BLaER1 treated with 17β-estradiol and CSF1 and Interleukin-3, amounts not matched to agents 10 nM and 100 nM (cell line): ENCODE data around the gene PHOX2A.

Experiments used
- H3K27ac ChIP-seq, 11 experiments: shearing (Covaris generic); formaldehyde crosslinking; 2 replicates each; pipeline ENCODE4 v1.8.1; 2022
- H3K27me3 ChIP-seq, 11 experiments: shearing (Covaris generic); formaldehyde crosslinking; 2 replicates each; pipeline ENCODE4 v1.8.1; 2022
- H3K36me3 ChIP-seq, 11 experiments: shearing (Covaris generic); formaldehyde crosslinking; 2 replicates each; pipeline ENCODE4 v1.8.1; 2022
- H3K4me1 ChIP-seq, 10 experiments: shearing (Covaris generic); formaldehyde crosslinking; 2 replicates each; pipeline ENCODE4 v1.8.1; 2022
- H3K4me2 ChIP-seq, 11 experiments: shearing (Covaris generic); formaldehyde crosslinking; 2 replicates each; pipeline ENCODE4 v1.8.1; 2022
- H3K4me3 ChIP-seq, 10 experiments: shearing (Covaris generic); formaldehyde crosslinking; 2 replicates each; pipeline ENCODE4 v1.8.1; 2022
- H3K9ac ChIP-seq, 11 experiments: shearing (Covaris generic); formaldehyde crosslinking; 2 replicates each; pipeline ENCODE4 v1.8.1; 2022
- H3K9me3 ChIP-seq, 11 experiments: shearing (Covaris generic); formaldehyde crosslinking; replicated peaks in 1 of 11; 2 replicates each; pipeline ENCODE4 v1.8.1; 2022
- H4K20me1 ChIP-seq, 11 experiments: shearing (Covaris generic); formaldehyde crosslinking; 2 replicates each; pipeline ENCODE4 v1.8.1; 2022
- Cebpa-rat ChIP-seq, 11 experiments: shearing (Covaris generic); IDR thresholded peaks; 2 replicates each; pipeline ENCODE4 v1.8.1; 2022

Gene PHOX2A

DNA sequence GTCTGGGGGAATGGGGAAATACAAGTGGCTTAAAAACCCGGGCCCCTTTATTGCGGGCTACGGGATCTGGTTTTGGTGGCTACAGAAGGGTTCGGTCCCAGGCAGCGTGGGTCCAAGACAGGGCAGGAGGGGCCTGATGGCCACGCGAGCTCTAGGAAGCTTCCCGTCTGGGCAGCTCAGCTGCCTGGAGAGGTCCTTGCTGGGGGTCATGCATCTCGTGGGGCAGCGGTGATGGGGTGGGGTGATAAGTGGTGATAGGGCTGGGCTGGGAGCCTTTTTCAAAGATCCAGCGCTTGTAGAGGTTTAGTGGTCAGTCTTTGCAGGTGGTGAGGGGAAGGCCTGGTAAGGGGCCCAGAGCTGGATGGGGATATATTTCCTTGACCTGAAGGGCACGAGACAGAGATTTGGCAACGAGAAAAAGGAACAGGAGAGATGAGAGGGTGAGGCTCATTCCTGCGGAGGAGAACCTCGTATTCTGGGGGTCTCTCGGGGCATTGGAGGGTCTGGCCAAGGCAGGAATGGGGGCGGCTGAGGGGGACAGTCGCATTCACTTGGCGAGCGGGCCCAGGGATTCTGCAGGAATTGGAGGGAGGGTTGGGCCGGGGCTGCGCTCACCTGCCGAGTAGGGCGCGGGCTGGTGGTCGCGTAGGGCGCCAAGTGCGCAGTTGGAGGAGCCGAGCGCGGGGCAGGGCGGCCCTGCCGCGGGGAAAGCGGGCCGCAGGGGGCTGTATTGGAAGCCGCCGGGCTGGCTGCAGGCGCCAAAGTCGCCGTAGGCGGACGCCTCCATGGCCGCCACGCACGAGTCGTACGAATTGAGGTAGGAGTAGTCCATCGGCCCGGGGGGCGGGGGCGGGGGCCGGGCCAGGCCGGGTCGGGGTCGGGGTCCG lies 560 bp downstream of the PHOX2A start:
- peaks cover 5 to 32% (median 23%) of the 10 kb centered on the region in 11 experiments; a peak in 20 of 22 replicates for H4K20me1 ChIP-seq
- H3K27me3 ChIP-seq: peaks cover 85 to 98% (median 94%) of the 10 kb centered on the region in 11 experiments
- no peak for TF ChIP-seq Cebpa-rat (IDR thresholded peaks at IDR 0.05)
- H3K9ac ChIP-seq: no peak overlapping the region
- peaks cover 20 to 24% (median 22%) of the 10 kb centered on the region in 10 experiments for H3K4me1 ChIP-seq
- H3K36me3 ChIP-seq: peaks cover 3 to 9% (median 5%) of the 10 kb centered on the region in 11 experiments; a peak in 21 of 22 replicates
- H3K4me3 ChIP-seq: peak overlapping the region in 2 of 10 experiments; percentile 19 to 22; a peak in 2 of 20 replicates
- no peak overlapping the region for H3K27ac ChIP-seq
- H3K9me3 ChIP-seq: peaks cover 17 to 38% (median 30%) of the 10 kb centered on the region in 11 experiments
- H3K4me2 ChIP-seq: no peak overlapping the region

DNA sequence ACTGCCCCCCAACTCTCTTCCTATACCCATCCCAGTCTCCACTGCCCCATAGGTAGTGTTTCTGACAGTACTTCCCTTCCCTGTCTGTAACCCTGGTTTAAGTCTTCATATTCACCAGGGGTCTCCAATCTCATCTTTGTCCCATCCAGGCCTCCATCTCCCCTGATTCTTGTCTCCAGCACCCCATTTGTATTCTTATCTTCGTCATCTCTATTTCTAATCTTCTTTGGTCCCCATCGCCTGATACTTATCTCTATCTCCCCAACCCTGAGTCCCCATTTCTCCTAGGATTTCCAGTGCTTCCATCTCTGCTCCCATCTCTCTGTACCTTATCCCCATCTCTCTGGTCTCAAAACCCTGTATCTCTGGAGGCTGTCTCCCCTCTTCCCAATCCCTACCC lies 1.8 kb downstream of the PHOX2A start:
- TF ChIP-seq Cebpa-rat (IDR thresholded peaks at IDR 0.05): no peak
- H3K27ac ChIP-seq: no peak overlapping the region
- no peak overlapping the region for H3K4me3 ChIP-seq
- H3K9me3 ChIP-seq: peaks cover 17 to 38% (median 30%) of the 10 kb centered on the region in 11 experiments
- no peak overlapping the region for H3K4me2 ChIP-seq
- peaks cover 22 to 33% (median 24%) of the 10 kb centered on the region in 10 experiments for H3K4me1 ChIP-seq
- no peak overlapping the region for H3K9ac ChIP-seq
- peaks cover 18 to 44% (median 36%) of the 10 kb centered on the region in 11 experiments for H4K20me1 ChIP-seq
- peaks cover 89 to 100% (median 99%) of the 10 kb centered on the region in 11 experiments for H3K27me3 ChIP-seq
- peaks cover 16 to 21% (median 17%) of the 10 kb centered on the region in 11 experiments for H3K36me3 ChIP-seq

DNA sequence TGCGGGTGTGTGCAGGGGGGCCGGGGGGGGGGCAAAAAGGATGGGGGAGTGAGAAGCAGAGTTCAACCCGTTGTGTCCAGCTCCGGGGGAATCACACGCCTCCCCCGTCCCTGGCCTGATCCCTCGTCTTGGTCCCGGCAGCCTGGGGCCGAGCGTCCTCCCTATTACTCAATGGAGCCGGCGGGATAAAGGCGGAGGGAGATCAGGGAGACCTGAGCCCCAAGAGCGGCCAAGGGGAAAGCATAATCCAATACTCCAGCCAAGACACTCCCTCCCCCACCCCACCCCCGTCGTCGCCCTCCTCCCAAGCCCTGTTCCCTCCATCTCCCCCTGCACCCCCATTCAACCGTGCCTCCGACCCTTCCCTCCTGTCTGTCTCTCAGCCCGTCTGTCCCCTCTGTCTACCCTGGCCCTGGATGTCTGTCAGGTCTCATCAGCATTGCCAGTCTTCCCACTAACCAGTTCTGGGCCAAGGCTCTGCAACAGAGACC lies 2.6 kb downstream of the PHOX2A start:
- no peak overlapping the region for H3K4me2 ChIP-seq
- H3K36me3 ChIP-seq: peaks cover 24 to 29% (median 25%) of the 10 kb centered on the region in 11 experiments
- no peak overlapping the region for H3K4me3 ChIP-seq
- H3K4me1 ChIP-seq: peaks cover 22 to 33% (median 24%) of the 10 kb centered on the region in 10 experiments
- no peak overlapping the region for H3K9ac ChIP-seq
- peaks cover 81 to 98% (median 91%) of the 10 kb centered on the region in 11 experiments for H3K27me3 ChIP-seq
- H4K20me1 ChIP-seq: peaks cover 26 to 52% (median 44%) of the 10 kb centered on the region in 11 experiments
- TF ChIP-seq Cebpa-rat (IDR thresholded peaks at IDR 0.05): no peak
- no peak overlapping the region for H3K27ac ChIP-seq
- peaks cover 17 to 38% (median 30%) of the 10 kb centered on the region in 11 experiments for H3K9me3 ChIP-seq

DNA sequence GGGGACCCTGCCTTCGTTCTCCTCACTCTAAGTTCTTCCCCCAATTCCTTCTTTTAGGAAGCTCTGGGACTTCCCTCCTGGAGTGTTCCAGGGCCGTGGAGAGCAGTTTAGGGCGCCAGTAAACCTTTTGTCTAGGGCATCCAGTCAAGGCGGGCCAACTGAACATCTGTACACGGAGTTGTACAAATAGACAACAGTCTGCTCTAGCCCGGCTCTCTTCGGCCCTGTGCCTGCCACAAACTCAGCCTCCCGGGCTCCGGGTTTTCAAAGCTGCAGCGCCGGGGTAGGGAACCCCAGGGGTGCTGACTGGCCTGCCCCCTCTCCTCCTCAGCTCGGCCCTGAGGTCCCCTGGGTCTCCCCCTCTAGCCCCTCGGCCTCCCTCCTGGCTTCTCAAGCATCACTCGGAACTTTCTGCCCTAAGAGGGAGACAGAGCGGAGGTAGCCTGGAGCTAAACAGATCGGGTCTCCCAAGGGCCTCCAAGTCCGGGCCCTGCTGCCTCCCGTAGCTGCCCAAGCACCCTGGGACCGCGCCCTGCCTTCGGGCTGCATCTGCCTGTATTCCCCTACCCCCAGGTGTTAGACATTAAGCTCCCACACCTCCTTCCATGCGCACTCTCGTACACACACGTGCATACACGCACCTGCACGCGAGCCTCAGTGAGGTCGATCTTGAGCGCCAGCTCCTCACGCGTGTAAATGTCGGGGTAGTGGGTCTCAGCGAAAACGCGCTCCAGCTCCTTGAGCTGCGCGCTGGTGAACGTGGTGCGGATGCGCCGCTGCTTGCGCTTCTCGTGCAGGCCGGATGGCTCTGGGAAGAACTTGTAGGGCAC lies 3.3 kb downstream of the PHOX2A start:
- Histone ChIP-seq H3K36me3 (peaks cover 30 to 36% (median 32%) of the 10 kb centered on the region in 11 experiments), H3K27me3 (peaks cover 74 to 91% (median 84%) of the 10 kb centered on the region in 11 experiments), H3K4me2 (peak overlapping the region; percentile 82 to 95 (median 89); a peak in 21 of 22 replicates), H3K9me3 (peaks cover 17 to 37% (median 30%) of the 10 kb centered on the region in 11 experiments), H3K4me3 (peak overlapping the region; percentile 36 to 68 (median 53); a peak in 14 of 20 replicates), H3K9ac (peak overlapping the region in 5 of 11 experiments; percentile 42 to 80 (median 66); a peak in 4 of 22 replicates), H4K20me1 (peaks cover 31 to 59% (median 48%) of the 10 kb centered on the region in 11 experiments), H3K27ac (no peak overlapping the region; a peak in 1 of 22 replicates), H3K4me1 (peaks cover 22 to 33% (median 24%) of the 10 kb centered on the region in 10 experiments)
- TF ChIP-seq Cebpa-rat (IDR thresholded peaks at IDR 0.05): no peak

DNA sequence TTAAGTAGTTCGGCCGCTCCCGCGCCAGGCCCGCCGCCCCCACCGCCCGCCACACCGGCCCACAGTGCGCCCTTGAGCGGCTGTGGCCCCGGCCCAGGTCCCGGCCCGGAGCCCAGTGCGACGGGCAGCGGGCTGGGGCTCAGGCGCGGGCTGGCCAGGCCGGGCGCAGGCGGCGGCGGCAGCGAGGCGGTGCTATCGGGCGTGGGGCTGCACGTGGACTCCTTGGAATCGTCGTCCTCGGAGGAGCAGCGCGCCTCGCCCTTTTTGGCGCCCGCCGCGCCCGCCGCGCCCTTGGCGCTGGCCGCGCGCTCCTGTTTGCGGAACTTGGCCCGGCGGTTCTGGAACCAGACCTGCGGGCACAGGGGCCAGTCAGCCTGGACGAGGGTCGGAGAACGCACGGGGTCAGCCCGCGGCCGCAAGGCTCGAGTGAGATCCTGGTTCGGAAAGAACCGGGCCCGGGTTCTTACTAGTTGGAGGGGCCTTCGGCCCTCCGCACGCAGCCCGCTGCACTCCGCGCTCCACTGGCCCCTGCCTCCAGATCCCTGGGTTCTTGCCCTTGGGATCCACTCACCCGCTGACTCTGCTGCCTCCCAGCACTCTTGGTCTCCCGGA lies 4.0 kb downstream of the PHOX2A start:
- peak overlapping the region in 10 of 11 experiments; percentile 42 to 80 (median 60); a peak in 19 of 22 replicates for H3K9ac ChIP-seq
- H4K20me1 ChIP-seq: peaks cover 38 to 60% (median 54%) of the 10 kb centered on the region in 11 experiments
- peaks cover 37 to 43% (median 39%) of the 10 kb centered on the region in 11 experiments for H3K36me3 ChIP-seq
- peaks cover 17 to 31% (median 30%) of the 10 kb centered on the region in 11 experiments for H3K9me3 ChIP-seq
- peaks cover 67 to 84% (median 77%) of the 10 kb centered on the region in 11 experiments for H3K27me3 ChIP-seq
- peak overlapping the region; percentile 36 to 68 (median 53) for H3K4me3 ChIP-seq
- peak overlapping the region; percentile 82 to 95 (median 89) for H3K4me2 ChIP-seq
- TF ChIP-seq Cebpa-rat (IDR thresholded peaks at IDR 0.05): no peak
- peak overlapping the region in 3 of 11 experiments; percentile 33 to 51 (median 45); a peak in 6 of 22 replicates for H3K27ac ChIP-seq
- H3K4me1 ChIP-seq: peaks cover 22 to 36% (median 30%) of the 10 kb centered on the region in 10 experiments

DNA sequence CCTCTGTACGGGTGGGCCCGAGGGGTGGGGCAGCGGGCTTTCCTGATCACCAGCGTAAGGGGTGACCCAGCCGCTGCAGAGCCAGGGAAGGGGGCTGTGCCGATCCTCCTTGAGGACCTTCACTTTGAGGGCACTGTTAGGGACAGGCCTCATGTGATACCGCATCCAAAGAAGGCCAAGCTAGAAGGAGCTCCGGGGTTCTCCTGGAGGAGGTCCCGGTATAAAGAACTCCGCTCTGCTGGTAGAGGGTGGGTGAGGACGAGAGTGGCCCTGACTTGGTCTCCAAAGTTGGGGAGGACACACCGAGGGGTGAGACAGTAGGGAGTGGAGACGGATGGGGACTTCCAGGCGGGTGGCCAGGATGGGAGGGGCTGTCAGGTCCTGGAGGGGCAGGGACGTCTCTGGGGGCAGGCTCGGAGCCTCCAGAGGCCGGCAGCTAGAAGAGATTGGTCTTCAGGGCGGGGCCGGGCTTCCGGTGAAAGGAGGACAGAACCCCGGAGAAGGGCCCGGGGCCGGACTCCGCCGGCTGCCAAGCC lies 4.6 kb downstream of the PHOX2A start:
- Histone ChIP-seq H3K4me2 (peak overlapping the region; percentile 82 to 95 (median 89)), H3K27me3 (peaks cover 61 to 78% (median 71%) of the 10 kb centered on the region in 11 experiments), H3K9me3 (peaks cover 15 to 28% (median 25%) of the 10 kb centered on the region in 11 experiments), H3K9ac (peak overlapping the region in 10 of 11 experiments; percentile 42 to 80 (median 60); a peak in 19 of 22 replicates), H3K27ac (peak overlapping the region in 3 of 11 experiments; percentile 33 to 51 (median 45); a peak in 6 of 22 replicates), H3K4me3 (peak overlapping the region; percentile 36 to 68 (median 53)), H3K36me3 (peaks cover 43 to 49% (median 45%) of the 10 kb centered on the region in 11 experiments), H3K4me1 (peaks cover 25 to 41% (median 35%) of the 10 kb centered on the region in 10 experiments), H4K20me1 (peaks cover 44 to 66% (median 60%) of the 10 kb centered on the region in 11 experiments)
- TF ChIP-seq Cebpa-rat (IDR thresholded peaks at IDR 0.05): no peak

DNA sequence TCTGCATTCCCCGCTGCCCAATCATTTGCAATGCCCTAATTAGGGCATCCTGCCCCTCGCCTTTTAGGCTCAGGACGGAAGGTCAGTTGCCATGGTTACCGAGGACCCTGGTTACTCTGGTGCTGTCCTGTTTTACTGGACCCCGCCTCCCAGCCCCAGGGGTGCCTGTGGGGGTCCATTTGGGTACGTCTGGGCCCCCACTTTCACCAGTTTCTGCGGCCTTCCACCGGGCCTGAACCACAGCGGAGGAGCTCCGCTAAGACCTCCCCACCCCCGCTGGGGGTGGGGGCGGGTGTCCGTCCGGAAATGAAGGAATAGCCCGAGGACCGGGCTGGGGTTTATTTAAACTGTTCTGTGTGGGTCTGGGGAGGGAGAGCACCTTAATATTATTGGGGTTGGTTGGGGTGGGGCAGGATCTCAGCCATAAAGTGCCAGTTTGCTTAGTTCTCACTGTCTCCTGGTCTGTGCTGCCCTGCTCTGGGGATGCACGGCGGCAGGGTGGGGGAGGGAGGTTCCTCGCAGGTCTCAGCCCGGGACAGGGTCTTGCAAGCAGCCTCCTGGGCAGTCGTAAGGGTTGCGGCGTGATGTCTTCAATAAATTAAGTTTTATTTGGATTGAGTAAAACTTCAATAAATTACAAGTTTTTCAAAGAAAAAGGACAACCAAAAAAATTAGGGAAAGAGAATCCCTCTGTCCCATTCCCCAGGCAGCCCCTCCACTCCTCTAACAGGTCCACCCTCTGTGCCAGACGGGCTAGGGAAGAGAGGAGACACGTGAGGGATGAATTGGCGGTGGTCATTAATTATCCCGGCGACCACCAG lies 5.3 kb downstream of the PHOX2A start:
- Histone ChIP-seq H4K20me1 (peaks cover 50 to 73% (median 67%) of the 10 kb centered on the region in 11 experiments), H3K27ac (no peak overlapping the region), H3K4me2 (peak overlapping the region in 9 of 11 experiments; percentile 82 to 95 (median 89); a peak in 18 of 22 replicates), H3K4me1 (peaks cover 32 to 48% (median 42%) of the 10 kb centered on the region in 10 experiments), H3K9me3 (peaks cover 10 to 21% (median 18%) of the 10 kb centered on the region in 11 experiments), H3K9ac (peak overlapping the region in 5 of 11 experiments; percentile 56 to 80 (median 66); a peak in 8 of 22 replicates), H3K27me3 (peaks cover 54 to 71% (median 65%) of the 10 kb centered on the region in 11 experiments), H3K36me3 (peaks cover 49 to 56% (median 52%) of the 10 kb centered on the region in 11 experiments), H3K4me3 (peak overlapping the region in 4 of 10 experiments; percentile 49 to 68 (median 57); a peak in 8 of 20 replicates)
- TF ChIP-seq Cebpa-rat (IDR thresholded peaks at IDR 0.05): no peak
